AML-193 (cell line): Measurements from ENCODE around the gene RORB.

ENCODE experiments used
- DNase-seq, 2 experiments: peaks; one replicate each; lab custom pipeline; 2025; lab: John Stamatoyannopoulos, UW

Gene RORB

GRCh38 chr9:74719306-74719705 lies 222.2 kb downstream of the RORB start:
- no peak for DNase-seq

- no peak for DNase-seq
These were observed 224.8 kb downstream of the RORB start for GRCh38 chr9:74721696-74722660.

GRCh38 chr9:74724317-74724716 lies 227.2 kb downstream of the RORB start:
- DNase-seq, result no peak

- DNase-seq, result no peak
These were observed 229.4 kb downstream of the RORB start for GRCh38 chr9:74726581-74726980.

DNA sequence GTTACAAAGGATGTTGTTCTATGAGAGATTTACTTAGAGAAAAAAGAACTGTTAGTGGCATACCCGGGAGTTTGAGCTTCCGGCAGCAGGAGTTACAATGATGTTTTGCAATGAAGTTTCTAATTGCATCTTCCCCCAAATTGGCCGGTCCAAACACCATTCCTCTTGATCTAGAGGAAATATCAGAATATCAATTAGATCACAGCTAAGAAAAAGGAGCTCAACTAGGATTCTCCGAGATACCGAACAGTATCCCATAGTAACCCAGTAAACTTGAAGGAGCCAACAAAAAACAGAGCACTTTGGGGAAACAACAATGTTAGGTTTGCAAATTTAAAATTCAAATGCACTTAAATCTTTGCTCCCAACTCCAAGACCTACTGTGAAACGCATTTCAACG lies 231.0 kb downstream of the RORB start:
- DNase-seq, result no peak

DNA sequence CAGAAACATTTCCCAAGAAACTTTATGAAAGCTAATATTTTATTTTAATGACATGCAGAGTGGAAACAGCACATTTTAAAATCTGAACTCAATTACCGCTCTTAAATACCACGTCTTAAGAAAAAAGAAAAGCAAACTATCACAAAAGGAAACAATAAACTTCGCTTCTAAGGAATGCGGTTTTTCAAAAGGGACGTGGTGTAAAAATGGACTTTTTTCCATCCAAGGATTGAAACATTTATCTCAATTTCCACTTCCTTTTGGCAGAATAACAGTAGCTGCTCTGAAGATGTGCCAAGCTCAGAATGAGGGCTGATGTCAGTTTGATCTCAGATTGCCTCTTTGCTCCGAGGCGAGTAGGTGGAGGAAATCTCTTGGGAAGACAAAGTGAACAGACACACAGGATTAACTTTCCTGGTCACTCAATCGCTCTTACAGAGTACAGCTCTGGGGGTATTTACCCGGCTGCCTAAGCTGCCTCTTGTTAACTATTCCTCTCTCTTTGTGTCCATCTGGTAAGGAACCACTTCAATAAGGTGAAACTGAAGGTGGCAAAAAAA lies 232.1 kb downstream of the RORB start:
- no peak for DNase-seq

DNA sequence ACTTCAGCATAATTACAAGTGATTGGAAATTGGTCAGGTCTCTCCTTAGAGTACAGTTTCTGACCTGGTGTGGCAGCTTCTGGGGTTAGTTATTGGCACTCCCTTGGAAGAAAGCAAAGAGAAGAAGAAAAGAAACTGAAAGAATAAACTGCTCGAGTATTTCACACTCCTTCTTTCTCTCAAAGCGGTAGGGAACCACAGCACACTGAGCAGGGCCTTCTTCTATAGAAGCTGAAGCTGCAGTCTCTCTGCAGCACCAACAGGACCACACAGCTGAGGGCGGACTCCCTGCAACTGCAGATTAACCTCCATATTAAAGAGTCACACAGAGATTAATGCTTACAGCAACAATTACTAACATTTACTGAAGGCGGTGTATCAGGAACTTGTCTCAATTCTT lies 238.6 kb downstream of the RORB start:
- no peak for DNase-seq

DNA sequence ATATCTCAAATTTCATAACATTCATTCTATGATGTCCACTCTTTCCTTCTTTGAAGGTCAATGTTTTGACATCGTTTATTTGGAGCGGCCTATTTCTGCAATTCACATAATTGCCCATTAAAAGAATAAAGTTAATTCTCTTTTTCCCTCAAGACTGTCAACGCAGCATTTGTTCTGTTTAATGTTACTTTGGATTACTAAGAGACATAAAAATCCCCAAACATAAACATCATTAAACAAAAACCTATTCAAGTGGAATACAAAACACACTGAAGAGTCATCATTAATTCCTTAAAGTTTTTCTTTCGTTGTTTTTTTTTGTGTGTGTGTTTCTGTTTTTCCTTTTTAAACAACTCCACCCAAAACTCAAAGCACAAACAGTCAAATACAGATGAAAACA lies 239.5 kb downstream of the RORB start:
- no peak for DNase-seq

DNA sequence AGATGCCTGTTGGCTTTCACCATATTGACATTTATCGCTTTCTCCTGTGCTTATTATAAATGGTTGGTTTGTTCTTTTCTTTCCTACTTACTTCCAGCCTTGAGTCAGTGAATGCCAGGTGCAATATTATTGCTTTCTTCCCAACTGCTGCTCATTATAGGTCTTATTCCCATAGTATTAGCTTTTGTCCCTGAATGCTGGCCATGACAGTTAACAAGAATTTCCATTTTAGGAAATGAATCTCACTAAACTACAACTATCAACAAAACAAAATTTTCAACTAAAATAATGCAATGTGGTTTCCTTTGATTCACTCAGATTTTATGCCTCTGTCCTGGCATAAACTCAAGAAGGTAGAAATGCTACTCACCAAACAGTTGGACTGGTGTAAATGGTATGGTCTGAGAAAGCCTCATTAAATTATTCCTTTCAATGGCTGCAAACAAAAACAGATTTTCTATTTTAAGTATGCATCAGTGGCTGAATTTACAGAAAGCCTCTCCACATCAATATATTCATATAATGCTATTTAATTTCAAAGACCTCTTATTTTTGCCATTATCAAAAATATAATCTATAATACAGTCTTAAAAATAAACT lies 245.2 kb downstream of the RORB start:
- DNase-seq, result no peak
